Peyer's patch (tissue), 4 donors: ENCODE results near the gene PCDH19. TPM values are rescaled to one million over a fixed set of nuclear protein-coding genes. Genes with fewer than 3 reads are reported as not detected.

Source experiments
- DNase-seq, 3 donors: peaks; one replicate each; pipeline ENCODE4 v3.0.0-alpha.2; 2017 to 2019
- H3K27ac ChIP-seq, 4 donors: fragments of 200-600 bp; sonication (generic); one replicate each; pipeline ENCODE4 v1.5.1; 2016 to 2019
- H3K27me3 ChIP-seq, 2 donors: fragments of 200-600 bp; sonication (generic); one replicate each; pipeline ENCODE4 v1.5.1; 2019
- H3K36me3 ChIP-seq, 3 donors: fragments of 200-600 bp; sonication (generic); one replicate each; pipeline ENCODE4 v1.5.1; 2016 to 2019
- H3K4me1 ChIP-seq, 4 donors: fragments of 200-600 bp; sonication (generic); one replicate each; pipeline ENCODE4 v1.5.1; 2016 to 2019
- H3K4me3 ChIP-seq, 4 donors: fragments of 200-600 bp; sonication (generic); 1 replicate in 3 of 4; 2 replicates in 1 of 4; pipeline ENCODE4 v1.5.1; 2016 to 2019; ENCODE audit warnings: mild to moderate bottlenecking in 1 of 4
- H3K9me3 ChIP-seq, 4 donors: fragments of 200-600 bp; sonication (generic); one replicate each; pipeline ENCODE4 v1.5.1; 2016 to 2019; ENCODE audit warnings: mild to moderate bottlenecking in 1 of 4
- POLR2A ChIP-seq, 2 donors: fragments of 450-650 bp; IDR thresholded peaks; one replicate each; pipeline ENCODE4 v1.5.1; 2017; ENCODE audit warnings: antibody characterized with exemption in 2 of 2, mild to moderate bottlenecking in 2 of 2, moderate library complexity in 2 of 2
- total RNA-seq, 4 donors: library from RNA; depleted of rRNA; stranded (reverse); fragments of >200 nt; gene quantifications; one replicate each; pipeline ENCODE4 v1.1.0, GENCODE V29; 2016
- TF ChIP-seq, protein P1 (sequence below), 6 experiments: fragments of 450-650 bp in 4 of 6; fragments of 200-600 bp in 2 of 6; sonication (generic) in 1 of 6; IDR thresholded peaks; one replicate each; pipeline ENCODE4 v1.5.1; 2017 to 2019; ENCODE audit warnings: antibody characterized with exemption in 6 of 6, mild to moderate bottlenecking in 3 of 6, moderate library complexity in 1 of 6

PCDH19 gene
- total RNA-seq, 4 donors from 2014 or later, result 0.35 to 0.94 (median 0.74) TPM

DNA sequence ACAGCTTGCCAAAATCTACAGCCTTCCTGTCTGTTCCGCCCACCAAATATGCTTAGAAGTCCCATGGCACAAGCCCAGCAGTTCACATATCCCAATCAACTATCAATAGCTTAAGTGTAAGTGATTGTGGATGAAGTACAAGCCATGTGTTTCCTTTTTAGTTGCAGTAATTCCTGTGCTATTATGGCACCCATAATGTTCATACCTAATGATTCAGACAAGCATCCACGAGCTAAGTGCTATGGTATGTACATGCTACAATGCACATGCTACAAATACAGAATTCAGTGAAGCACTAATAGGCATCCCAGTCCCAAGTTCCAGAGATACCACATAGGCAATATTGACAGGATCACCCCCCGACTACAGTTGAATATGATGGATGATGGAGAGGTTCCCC is 94.5 kb downstream of the PCDH19 start:
- no peak for TF ChIP-seq POLR2A (IDR thresholded peaks at IDR 0.05)
- TF ChIP-seq, protein P1, sequence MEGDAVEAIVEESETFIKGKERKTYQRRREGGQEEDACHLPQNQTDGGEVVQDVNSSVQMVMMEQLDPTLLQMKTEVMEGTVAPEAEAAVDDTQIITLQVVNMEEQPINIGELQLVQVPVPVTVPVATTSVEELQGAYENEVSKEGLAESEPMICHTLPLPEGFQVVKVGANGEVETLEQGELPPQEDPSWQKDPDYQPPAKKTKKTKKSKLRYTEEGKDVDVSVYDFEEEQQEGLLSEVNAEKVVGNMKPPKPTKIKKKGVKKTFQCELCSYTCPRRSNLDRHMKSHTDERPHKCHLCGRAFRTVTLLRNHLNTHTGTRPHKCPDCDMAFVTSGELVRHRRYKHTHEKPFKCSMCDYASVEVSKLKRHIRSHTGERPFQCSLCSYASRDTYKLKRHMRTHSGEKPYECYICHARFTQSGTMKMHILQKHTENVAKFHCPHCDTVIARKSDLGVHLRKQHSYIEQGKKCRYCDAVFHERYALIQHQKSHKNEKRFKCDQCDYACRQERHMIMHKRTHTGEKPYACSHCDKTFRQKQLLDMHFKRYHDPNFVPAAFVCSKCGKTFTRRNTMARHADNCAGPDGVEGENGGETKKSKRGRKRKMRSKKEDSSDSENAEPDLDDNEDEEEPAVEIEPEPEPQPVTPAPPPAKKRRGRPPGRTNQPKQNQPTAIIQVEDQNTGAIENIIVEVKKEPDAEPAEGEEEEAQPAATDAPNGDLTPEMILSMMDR (IDR thresholded peaks at IDR 0.05), result no peak
- no peak for DNase-seq
- no peaks in the 10 kb centered on the region for H3K9me3 ChIP-seq
- H3K27me3 ChIP-seq, result no peaks in the 10 kb centered on the region
- no peak overlapping the region for H3K4me3 ChIP-seq
- no peak overlapping the region for H3K27ac ChIP-seq
- H3K4me1 ChIP-seq, result no peaks in the 10 kb centered on the region
- no peaks in the 10 kb centered on the region for H3K36me3 ChIP-seq

DNA sequence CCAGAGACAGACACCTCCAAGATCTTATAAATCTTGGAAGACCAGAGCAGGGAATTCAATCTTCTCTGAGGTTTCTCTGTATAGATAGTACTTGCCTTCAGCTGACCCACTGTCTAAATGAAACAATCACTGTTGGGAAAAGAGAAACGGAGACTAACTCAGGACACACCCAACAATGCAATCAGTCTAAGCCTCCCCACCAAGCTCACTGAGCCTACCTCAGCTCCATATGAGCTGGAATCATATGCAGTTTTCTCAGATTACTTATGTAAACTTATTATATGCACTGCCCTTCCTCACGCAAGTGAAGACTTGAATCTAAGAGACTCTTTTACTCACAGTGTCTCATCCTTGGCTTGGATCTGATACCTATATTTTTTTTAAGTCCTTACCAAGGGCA is 110.5 kb downstream of the PCDH19 start:
- H3K27me3 ChIP-seq, result no peaks in the 10 kb centered on the region

DNA sequence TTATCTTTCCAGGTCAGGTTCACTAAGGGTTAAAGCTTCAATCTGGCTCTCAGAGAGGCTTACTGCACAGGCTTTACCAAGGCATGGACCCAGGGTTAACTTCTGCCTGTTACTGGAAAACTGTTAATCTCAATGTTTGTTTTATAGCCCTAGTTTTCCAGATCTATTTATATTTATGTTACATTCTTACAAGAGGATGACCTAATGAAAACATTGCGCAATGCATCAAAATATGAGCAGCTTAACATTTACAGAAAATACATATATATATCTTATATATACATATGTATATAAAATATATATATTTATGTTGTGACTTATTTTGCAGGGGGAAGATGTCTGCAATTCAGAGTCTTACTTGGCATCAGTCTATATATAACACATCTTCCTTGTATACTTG is 112.3 kb downstream of the PCDH19 start:
- no peaks in the 10 kb centered on the region for H3K36me3 ChIP-seq
- TF ChIP-seq, protein P1 (IDR thresholded peaks at IDR 0.05), result no peak
- no peak for TF ChIP-seq POLR2A (IDR thresholded peaks at IDR 0.05)

More for the DNA sequence above, 110.5 kb downstream of the PCDH19 start:
- DNase-seq, result no peak
- Histone ChIP-seq H3K4me1 (no peaks in the 10 kb centered on the region), H3K9me3 (no peaks in the 10 kb centered on the region), H3K36me3 (no peaks in the 10 kb centered on the region), H3K27ac (no peak overlapping the region), H3K4me3 (no peak overlapping the region)
- TF ChIP-seq POLR2A (IDR thresholded peaks at IDR 0.05), result no peak
- TF ChIP-seq, protein P1 (IDR thresholded peaks at IDR 0.05), result no peak

DNA sequence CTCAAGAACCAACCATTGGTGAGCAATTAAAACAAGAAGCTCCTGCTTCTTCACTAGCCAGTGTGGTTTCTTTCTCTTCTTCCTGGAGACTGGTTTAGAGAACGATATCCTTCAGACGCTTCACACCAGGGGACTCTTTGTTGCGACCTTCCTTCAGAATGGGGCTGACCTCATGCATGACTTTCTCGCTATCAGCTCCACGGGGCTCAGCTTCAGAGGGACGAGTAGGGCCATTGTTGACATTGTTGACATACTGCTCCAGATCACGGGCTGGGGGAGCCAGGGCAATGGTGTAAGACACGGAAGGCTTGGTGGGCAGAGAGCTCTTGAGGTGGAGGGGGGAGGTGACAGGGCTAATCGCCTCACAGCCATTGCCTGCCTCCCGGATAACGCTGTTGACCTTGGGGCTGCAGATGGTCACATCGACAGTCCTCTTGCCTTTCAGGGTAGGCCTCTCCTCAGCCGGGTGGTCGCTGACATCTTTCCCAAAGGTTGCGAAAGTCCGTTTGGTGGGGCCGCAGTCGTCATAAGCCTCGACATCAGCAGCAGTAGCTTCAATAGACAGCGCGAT is 113.8 kb downstream of the PCDH19 start:
- H3K27ac ChIP-seq, result no peak overlapping the region
- no peak for DNase-seq
- no peaks in the 10 kb centered on the region for H3K27me3 ChIP-seq
- H3K36me3 ChIP-seq, result no peaks in the 10 kb centered on the region
- no peaks in the 10 kb centered on the region for H3K9me3 ChIP-seq
- H3K4me3 ChIP-seq, result no peak overlapping the region
- H3K4me1 ChIP-seq, result no peaks in the 10 kb centered on the region
- TF ChIP-seq, protein P1 (IDR thresholded peaks at IDR 0.05), result no peak
- no peak for TF ChIP-seq POLR2A (IDR thresholded peaks at IDR 0.05)

More for the DNA sequence above, 112.3 kb downstream of the PCDH19 start:
- Histone ChIP-seq H3K4me3 (no peak overlapping the region), H3K27me3 (no peaks in the 10 kb centered on the region), H3K9me3 (no peaks in the 10 kb centered on the region), H3K4me1 (no peaks in the 10 kb centered on the region), H3K27ac (no peak overlapping the region)
- no peak for DNase-seq

DNA sequence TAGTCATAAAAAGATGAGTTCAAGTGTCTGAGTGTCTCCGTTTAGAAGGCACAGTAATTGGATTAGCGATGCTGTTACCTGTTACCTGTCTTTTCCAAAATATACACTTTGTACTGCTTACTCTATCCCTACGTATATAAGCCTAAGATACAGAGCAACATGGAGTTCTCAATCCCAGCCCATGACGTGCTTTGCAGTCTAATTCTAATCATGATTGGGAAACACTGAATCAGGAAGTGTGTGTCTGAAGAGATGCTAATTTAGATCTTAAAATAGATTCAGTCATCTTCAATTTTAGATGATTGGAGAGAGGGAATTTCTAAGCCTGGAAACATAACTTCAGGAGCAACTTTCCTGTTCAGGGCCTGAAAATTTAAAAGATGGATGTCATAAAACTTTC is 115.1 kb downstream of the PCDH19 start:
- no peaks in the 10 kb centered on the region for H3K9me3 ChIP-seq
- no peaks in the 10 kb centered on the region for H3K4me1 ChIP-seq
- H3K4me3 ChIP-seq, result no peak overlapping the region
- no peaks in the 10 kb centered on the region for H3K27me3 ChIP-seq
- TF ChIP-seq POLR2A (IDR thresholded peaks at IDR 0.05), result no peak
- TF ChIP-seq, protein P1 (IDR thresholded peaks at IDR 0.05), result no peak
- H3K27ac ChIP-seq, result no peak overlapping the region
- no peak for DNase-seq
- H3K36me3 ChIP-seq, result no peaks in the 10 kb centered on the region
